CD8-positive, alpha-beta memory T cell (primary cell): ENCODE results near the gene SLIT1. TPM values are rescaled to one million over a fixed set of nuclear protein-coding genes. Genes with fewer than 3 reads are reported as not detected.

ENCODE experiments used
- CTCF ChIA-PET: fragments of 350-600 bp; sonication (Branson Sonifier 250); formaldehyde crosslinking; loops from one replicate; lab custom pipeline; 2021; ENCODE audit warnings: antibody characterized with exemption; lab: Charles Lee
- POLR2A ChIA-PET: fragments of 350-600 bp; sonication (Branson Sonifier 250); formaldehyde crosslinking; loops from one replicate; lab custom pipeline; 2021; ENCODE audit warnings: antibody characterized with exemption; lab: Charles Lee
- DNase-seq, 5 donors: peaks; one replicate each; pipeline versions ENCODE4 v3.0.0 to v3.0.0-alpha.2; 2020 to 2022; ENCODE audit warnings: mixed read lengths in 1 of 5
- H3K27ac ChIP-seq: one replicate; pipeline ENCODE4 v1.7.0; 2013; ENCODE audit warnings: low read depth, mild to moderate bottlenecking, low read length, moderate library complexity
- H3K27me3 ChIP-seq: 2 replicates; pipeline ENCODE4 v1.7.0; 2013; ENCODE audit warnings: low read length, mild to moderate bottlenecking; ENCODE audit not compliant: insufficient read depth, poor library complexity, severe bottlenecking
- H3K36me3 ChIP-seq: 2 replicates; pipeline ENCODE4 v1.7.0; 2013; ENCODE audit warnings: mild to moderate bottlenecking, low read length, moderate library complexity; ENCODE audit not compliant: insufficient read depth
- H3K4me1 ChIP-seq: 2 replicates; pipeline ENCODE4 v1.7.0; 2013; ENCODE audit warnings: mild to moderate bottlenecking, low read length, moderate library complexity; ENCODE audit not compliant: insufficient read depth
- H3K4me3 ChIP-seq: 2 replicates; pipeline ENCODE4 v1.7.0; 2013; ENCODE audit warnings: mild to moderate bottlenecking, low read length
- H3K9me3 ChIP-seq: 2 replicates; pipeline ENCODE4 v1.7.0; 2013; ENCODE audit warnings: mild to moderate bottlenecking, low read length
- H3K27ac Mint-ChIP-seq, 8 donors: one replicate each; pipeline ENCODE4 v1.8.0; 2020 to 2021; ENCODE audit warnings: mixed read lengths in 8 of 8, mild to moderate bottlenecking in 6 of 8, inconsistent platforms in 3 of 8, moderate library complexity in 3 of 8
- H3K27me3 Mint-ChIP-seq, 2 donors: one replicate each; pipeline ENCODE4 v1.8.0; 2020 to 2021; ENCODE audit warnings: mixed read lengths in 2 of 2, mild to moderate bottlenecking in 1 of 2, moderate library complexity in 1 of 2
- H3K36me3 Mint-ChIP-seq, 3 donors: one replicate each; pipeline ENCODE4 v1.8.0; 2020 to 2021; ENCODE audit warnings: mixed read lengths in 3 of 3, inconsistent platforms in 1 of 3, mild to moderate bottlenecking in 1 of 3
- H3K4me1 Mint-ChIP-seq, 3 donors: one replicate each; pipeline ENCODE4 v1.8.0; 2020 to 2021; ENCODE audit warnings: mixed read lengths in 3 of 3, inconsistent platforms in 1 of 3, mild to moderate bottlenecking in 1 of 3
- H3K4me3 Mint-ChIP-seq, 7 donors: one replicate each; pipeline ENCODE4 v1.8.0; 2020 to 2021; ENCODE audit warnings: mixed read lengths in 7 of 7, mild to moderate bottlenecking in 6 of 7, moderate library complexity in 4 of 7, inconsistent platforms in 2 of 7
- H3K9me3 Mint-ChIP-seq, 5 donors: one replicate each; pipeline ENCODE4 v1.8.0; 2020 to 2022; ENCODE audit warnings: mixed read lengths in 5 of 5, mild to moderate bottlenecking in 3 of 5, moderate library complexity in 2 of 5, inconsistent platforms in 1 of 5
- polyA plus RNA-seq: library from polyadenylated mRNA; unstranded; fragments of 300-500 nt; fragmentation: Illumina TruSeq; gene quantifications from one replicate; pipeline ENCODE4 v1.2.3, GENCODE V29; 2021
- total RNA-seq, 2 experiments: library from RNA; stranded (reverse); gene quantifications; one replicate each; pipeline ENCODE4 v1.2.3, GENCODE V29; 2021

SLIT1 gene
- total and polyA plus RNA-seq, 3 experiments from 2014 or later, result 0.06 to 0.20 TPM; not detected in 1

GRCh38 chr10:97211229-97211628 lies 25.5 kb upstream of the SLIT1 start:
- ChIA-PET POLR2A (no interaction called here), CTCF (interaction anchor here (0.9 to 12.5 kb wide), 26 partner anchors 8 to 641 kb away, joined by 3 to 209 read pairs (median 6); no protein-coding TSS in a partner anchor)
- H3K4me3 Mint-ChIP-seq, result no peak overlapping the region
- no peak overlapping the region for H3K27ac ChIP-seq
- H3K27me3 Mint-ChIP-seq, result peaks cover 0 to 2% of the 10 kb centered on the region in 2 donors
- no peak overlapping the region for H3K27ac Mint-ChIP-seq
- H3K4me1 ChIP-seq, result no peaks in the 10 kb centered on the region
- H3K36me3 Mint-ChIP-seq, result peaks cover 0 to 1% (median 0%) of the 10 kb centered on the region in 3 donors
- no peak for DNase-seq
- H3K4me3 ChIP-seq, result no peak overlapping the region
- no peaks in the 10 kb centered on the region for H3K4me1 Mint-ChIP-seq
- no peaks in the 10 kb centered on the region for H3K36me3 ChIP-seq
- H3K9me3 ChIP-seq, result no peaks in the 10 kb centered on the region
- H3K9me3 Mint-ChIP-seq, result no peaks in the 10 kb centered on the region
- H3K27me3 ChIP-seq, result no peaks in the 10 kb centered on the region

DNA sequence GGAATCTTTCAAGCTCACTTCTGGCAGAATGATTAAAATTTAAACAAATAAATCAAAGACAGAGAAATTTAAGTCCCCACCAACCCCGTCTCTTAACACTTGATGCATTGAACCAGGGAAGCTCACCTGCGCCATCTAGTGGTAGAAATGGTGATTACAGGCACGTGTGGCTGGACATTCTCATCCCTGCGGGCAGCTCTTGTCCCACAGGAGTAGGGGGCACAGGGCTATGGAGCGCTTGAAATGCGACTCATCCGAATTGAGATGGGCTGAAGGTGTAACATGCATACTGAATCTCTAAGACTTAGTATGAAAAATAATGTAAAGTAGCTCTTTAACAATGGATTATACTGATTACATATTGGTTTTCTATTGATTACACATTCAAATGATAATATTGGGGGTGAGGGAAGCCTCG lies 24.8 kb upstream of the SLIT1 start:
- no peaks in the 10 kb centered on the region for H3K9me3 ChIP-seq
- peaks cover 0 to 2% of the 10 kb centered on the region in 2 donors for H3K27me3 Mint-ChIP-seq
- ChIA-PET CTCF (interaction anchor here (0.7 to 12.5 kb wide), 33 partner anchors 9 to 641 kb away, joined by 3 to 209 read pairs (median 4); no protein-coding TSS in a partner anchor), POLR2A (no interaction called here)
- H3K4me1 Mint-ChIP-seq, result no peaks in the 10 kb centered on the region
- H3K4me3 Mint-ChIP-seq, result no peak overlapping the region
- H3K27ac Mint-ChIP-seq, result no peak overlapping the region
- H3K27me3 ChIP-seq, result no peaks in the 10 kb centered on the region
- H3K9me3 Mint-ChIP-seq, result no peaks in the 10 kb centered on the region
- H3K36me3 ChIP-seq, result no peaks in the 10 kb centered on the region
- DNase-seq, result peak; percentile 48 to 72 (median 53)
- no peak overlapping the region for H3K27ac ChIP-seq
- peaks cover 0 to 1% (median 0%) of the 10 kb centered on the region in 3 donors for H3K36me3 Mint-ChIP-seq
- no peaks in the 10 kb centered on the region for H3K4me1 ChIP-seq
- H3K4me3 ChIP-seq, result no peak overlapping the region

GRCh38 chr10:97207756-97208346 lies 22.1 kb upstream of the SLIT1 start:
- Mint-ChIP-seq H3K36me3 (no peaks in the 10 kb centered on the region), H3K27ac (peak overlapping the region in 1 of 8 donors; percentile 74)
- no peak for DNase-seq

GRCh38 chr10:97207131-97207530 lies 21.4 kb upstream of the SLIT1 start:
- ChIA-PET CTCF (interaction anchor here (0.6 to 12.5 kb wide), 4 partner anchors 11 to 184 kb away, joined by 3 to 209 read pairs (median 50); no protein-coding TSS in a partner anchor), POLR2A (no interaction called here)
- no peak for DNase-seq
- Mint-ChIP-seq H3K36me3 (no peaks in the 10 kb centered on the region), H3K4me3 (no peak overlapping the region), H3K4me1 (no peaks in the 10 kb centered on the region), H3K27ac (no peak overlapping the region), H3K27me3 (peaks cover 4% of the 10 kb centered on the region in 2 donors), H3K9me3 (no peaks in the 10 kb centered on the region)
- Histone ChIP-seq H3K9me3 (no peaks in the 10 kb centered on the region), H3K36me3 (no peaks in the 10 kb centered on the region), H3K4me3 (no peak overlapping the region), H3K27me3 (no peaks in the 10 kb centered on the region), H3K4me1 (no peaks in the 10 kb centered on the region), H3K27ac (no peak overlapping the region)

More at GRCh38 chr10:97207756-97208346, 22.1 kb upstream of the SLIT1 start:
- Histone ChIP-seq H3K27me3 (no peaks in the 10 kb centered on the region), H3K27ac (no peak overlapping the region), H3K4me3 (no peak overlapping the region), H3K36me3 (no peaks in the 10 kb centered on the region), H3K4me1 (no peaks in the 10 kb centered on the region), H3K9me3 (no peaks in the 10 kb centered on the region)
- Mint-ChIP-seq H3K4me3 (no peak overlapping the region), H3K4me1 (no peaks in the 10 kb centered on the region), H3K27me3 (peaks cover 0 to 2% of the 10 kb centered on the region in 2 donors), H3K9me3 (no peaks in the 10 kb centered on the region)
- CTCF ChIA-PET, result interaction anchor here (0.6 to 12.5 kb wide), 5 partner anchors 12 to 185 kb away, joined by 3 to 209 read pairs (median 33); no protein-coding TSS in a partner anchor
- POLR2A ChIA-PET, result no interaction called here

- Histone ChIP-seq H3K27ac (no peak overlapping the region), H3K4me3 (no peak overlapping the region), H3K9me3 (no peaks in the 10 kb centered on the region), H3K36me3 (no peaks in the 10 kb centered on the region), H3K4me1 (no peaks in the 10 kb centered on the region), H3K27me3 (no peaks in the 10 kb centered on the region)
- no peaks in the 10 kb centered on the region for H3K9me3 Mint-ChIP-seq
- ChIA-PET POLR2A (no interaction called here), CTCF (interaction anchor here (0.8 to 12.5 kb wide), 4 partner anchors 9 to 168 kb away, joined by 3 to 209 read pairs (median 50); no protein-coding TSS in a partner anchor)
- no peaks in the 10 kb centered on the region for H3K36me3 Mint-ChIP-seq
- H3K27ac Mint-ChIP-seq, result peak overlapping the region in 1 of 8 donors; percentile 51
- H3K4me1 Mint-ChIP-seq, result peaks cover 0 to 6% (median 5%) of the 10 kb centered on the region in 3 donors
- no peak overlapping the region for H3K4me3 Mint-ChIP-seq
- no peak for DNase-seq
- peaks cover 4 to 11% of the 10 kb centered on the region in 2 donors for H3K27me3 Mint-ChIP-seq
These were observed 19.3 kb upstream of the SLIT1 start for GRCh38 chr10:97204826-97205679.

DNA sequence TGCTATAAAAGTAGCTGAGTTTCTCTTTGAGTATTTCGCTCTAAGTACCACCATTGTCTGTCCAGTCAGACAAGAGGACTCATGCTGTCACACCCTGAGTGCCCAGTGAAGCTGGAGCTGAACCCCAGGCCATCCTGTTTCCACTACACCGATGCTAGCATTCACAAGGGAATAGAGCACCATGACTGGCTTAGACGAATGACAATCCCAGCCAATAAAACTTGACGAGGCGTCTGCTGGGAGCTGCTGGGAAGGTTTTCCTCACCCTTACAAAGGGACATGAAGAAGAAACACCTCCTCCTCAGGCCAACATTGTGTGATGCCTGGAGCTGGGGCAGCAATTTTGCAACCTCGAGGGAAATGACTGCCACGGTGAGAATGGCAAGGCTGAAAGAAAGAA lies 17.5 kb upstream of the SLIT1 start:
- POLR2A ChIA-PET, result no interaction called here
- H3K36me3 ChIP-seq, result no peaks in the 10 kb centered on the region
- CTCF ChIA-PET, result interaction anchor here (8.4 to 12.5 kb wide), 2 partner anchors 7 to 129 kb away, joined by 97 to 209 read pairs; no protein-coding TSS in a partner anchor
- no peaks in the 10 kb centered on the region for H3K36me3 Mint-ChIP-seq
- H3K4me3 ChIP-seq, result no peak overlapping the region
- no peaks in the 10 kb centered on the region for H3K27me3 ChIP-seq
- DNase-seq, result no peak
- H3K4me1 Mint-ChIP-seq, result peaks cover 0 to 9% (median 5%) of the 10 kb centered on the region in 3 donors
- no peaks in the 10 kb centered on the region for H3K9me3 ChIP-seq
- H3K4me3 Mint-ChIP-seq, result no peak overlapping the region
- peaks cover 4 to 16% of the 10 kb centered on the region in 2 donors for H3K27me3 Mint-ChIP-seq
- no peaks in the 10 kb centered on the region for H3K9me3 Mint-ChIP-seq
- no peaks in the 10 kb centered on the region for H3K4me1 ChIP-seq
- H3K27ac Mint-ChIP-seq, result no peak overlapping the region
- no peak overlapping the region for H3K27ac ChIP-seq

DNA sequence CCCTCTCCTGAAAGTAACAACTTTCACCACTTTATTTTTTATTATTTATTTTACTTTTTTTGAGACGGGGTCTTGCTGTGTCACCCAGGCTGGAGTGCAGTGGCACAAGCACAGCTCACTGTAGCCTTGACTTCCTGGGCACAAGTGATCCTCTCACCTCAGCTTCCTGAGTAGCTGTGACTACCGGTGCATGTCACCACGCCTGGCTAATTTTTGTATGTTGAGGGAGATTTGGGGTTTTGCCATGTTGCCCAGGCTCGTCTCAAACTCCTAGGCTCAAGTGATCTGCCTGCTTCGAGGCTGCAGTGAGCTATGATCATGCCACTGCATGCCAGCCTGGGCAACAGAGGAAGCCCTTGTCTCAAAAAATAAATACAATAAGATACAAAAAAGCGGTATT lies 14.9 kb upstream of the SLIT1 start:
- Histone ChIP-seq H3K9me3 (no peaks in the 10 kb centered on the region), H3K27ac (no peak overlapping the region), H3K4me3 (no peak overlapping the region), H3K27me3 (no peaks in the 10 kb centered on the region), H3K36me3 (no peaks in the 10 kb centered on the region), H3K4me1 (peaks cover 3% of the 10 kb centered on the region)
- Mint-ChIP-seq H3K4me3 (no peak overlapping the region), H3K27me3 (peaks cover 2 to 16% of the 10 kb centered on the region in 2 donors), H3K36me3 (no peaks in the 10 kb centered on the region), H3K27ac (peak overlapping the region in 1 of 8 donors; percentile 79), H3K4me1 (peaks cover 8 to 15% (median 8%) of the 10 kb centered on the region in 3 donors), H3K9me3 (no peaks in the 10 kb centered on the region)
- CTCF ChIA-PET, result interaction anchor here (2.9 kb wide), 1 partner anchor 10 kb away, joined by 14 read pairs; no protein-coding TSS in a partner anchor
- DNase-seq, result no peak
- POLR2A ChIA-PET, result no interaction called here
